ENCODE measurements around the gene PIGU.

GRCh38 chr20:34703061-34703423, 26.1 kb upstream of the PIGU start:
- no peak for TF ChIP-seq POLR2AphosphoS5 (IDR thresholded peaks at IDR 0.05; ENCODE audit: borderline replicate concordance, low read depth, low read length)
- TF ChIP-seq EZH2 (IDR thresholded peaks at IDR 0.05), result no peak
